DMS53 treated with DMSO at 0.1 percent for 48 hours (cell line): ENCODE results near the gene PPIL1.

Experiments used
- DNase-seq: peaks from one replicate; lab custom pipeline; 2025; ENCODE audit not compliant: unreplicated experiment; lab: John Stamatoyannopoulos, UW

The PPIL1 gene

DNA sequence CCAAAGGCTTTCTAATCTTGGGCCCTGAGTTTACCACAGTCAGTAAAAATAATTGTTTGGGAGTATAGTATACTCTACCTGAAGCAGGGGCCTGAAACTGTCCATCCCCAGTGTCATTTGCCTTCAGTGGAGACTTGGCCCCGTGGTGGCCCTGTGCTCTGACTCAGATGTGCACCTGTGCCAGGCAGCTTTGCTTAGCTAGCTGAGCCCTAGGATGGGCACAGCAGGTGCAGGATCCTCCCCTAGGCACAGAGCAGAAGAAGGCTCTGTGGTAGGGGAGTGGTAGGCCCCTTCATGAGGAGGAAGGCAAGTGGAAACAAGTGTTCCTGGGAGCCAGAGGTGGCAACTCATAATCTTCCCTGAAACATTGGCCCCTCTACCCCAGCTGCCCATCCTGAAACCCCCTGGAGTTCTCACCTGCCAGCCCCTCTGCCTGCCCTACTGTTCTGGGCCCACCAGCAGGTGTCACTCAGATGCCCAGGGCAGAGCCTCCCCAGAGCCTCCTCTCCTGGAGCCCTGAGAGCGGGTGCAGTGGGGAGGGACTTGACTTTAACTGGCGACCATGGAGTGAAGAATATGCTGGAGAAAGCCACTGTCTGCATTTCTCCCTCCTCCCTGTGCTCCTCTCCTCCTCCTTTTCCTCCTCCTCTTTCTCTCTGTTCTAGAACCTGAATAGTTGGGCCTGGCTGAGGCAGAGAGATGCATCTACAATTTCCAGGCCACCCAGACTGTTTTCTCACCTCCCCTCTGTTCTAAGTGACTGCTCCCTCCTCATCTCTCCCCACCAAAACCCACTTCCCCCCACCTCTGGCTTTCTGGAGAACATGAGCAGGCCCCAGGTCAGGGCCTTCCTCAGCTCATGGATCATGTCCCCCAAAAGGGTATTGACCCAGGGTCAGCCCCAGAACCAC, 38.2 kb downstream of the PPIL1 start:
- DNase-seq = no peak

DNA sequence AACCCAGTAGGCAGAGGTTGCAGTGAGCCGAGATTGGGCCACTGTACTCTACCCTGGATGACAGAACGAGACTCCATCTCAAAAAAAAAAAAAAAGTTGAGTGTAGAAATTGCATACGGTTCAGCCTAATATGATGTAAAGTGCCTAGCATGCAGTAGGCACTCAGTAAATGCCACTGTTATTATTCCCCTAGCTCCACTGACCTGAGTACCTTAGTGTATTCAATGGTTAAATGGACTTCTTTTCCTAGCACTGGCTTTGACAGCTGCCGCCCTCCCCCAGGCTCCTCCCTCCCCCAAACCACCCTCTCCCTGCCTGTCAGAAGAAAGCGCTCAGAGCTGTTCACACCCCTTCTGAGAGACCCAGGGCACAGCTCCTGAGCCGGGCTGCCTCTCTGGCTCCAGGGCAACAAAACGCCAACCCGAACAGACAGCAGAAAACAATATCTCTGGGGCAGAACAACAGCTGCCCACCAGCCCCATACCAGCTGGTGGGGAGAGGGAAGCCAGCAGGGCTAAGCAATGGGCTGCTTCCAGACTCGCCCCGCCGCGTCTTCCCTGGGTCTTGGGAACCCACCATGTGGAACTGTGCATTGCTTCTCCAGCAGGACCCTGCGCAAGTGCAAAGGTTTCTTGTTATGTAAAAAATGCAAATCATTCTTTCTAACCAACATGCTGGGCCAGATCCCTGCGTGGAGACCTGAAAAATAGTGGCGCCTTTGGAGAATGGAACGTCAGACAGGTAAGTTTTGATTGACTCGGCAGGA, 39.8 kb downstream of the PPIL1 start:
- no peak for DNase-seq

DNA sequence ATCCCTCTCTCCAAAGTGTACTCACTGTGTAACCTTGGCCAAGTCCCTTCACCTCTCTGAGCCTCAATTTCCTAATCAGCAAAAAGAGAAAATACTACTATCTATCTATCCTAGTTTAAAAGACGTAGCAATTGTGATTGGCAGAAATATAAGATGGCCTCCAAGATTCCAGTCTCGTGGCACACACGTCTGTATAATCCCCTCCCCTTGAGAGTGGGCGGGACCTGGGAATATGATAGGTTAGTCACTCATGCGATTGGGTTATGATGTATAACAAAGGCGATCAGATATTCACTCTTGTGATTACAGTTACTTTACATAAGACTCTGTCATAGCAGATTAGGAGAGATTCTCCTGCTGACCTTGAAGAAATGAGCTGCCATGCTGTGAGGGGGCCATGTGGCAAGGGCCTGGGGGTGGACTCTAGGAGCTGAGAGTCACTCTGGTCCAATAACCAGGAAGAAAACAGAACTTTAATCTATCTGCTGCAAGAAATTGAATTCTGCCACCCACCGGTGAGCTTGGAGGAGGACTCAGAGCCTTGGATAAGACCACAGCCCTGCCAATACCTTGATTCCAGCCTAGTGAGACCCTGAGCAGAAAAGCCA, 41.3 kb downstream of the PPIL1 start:
- no peak for DNase-seq

DNA sequence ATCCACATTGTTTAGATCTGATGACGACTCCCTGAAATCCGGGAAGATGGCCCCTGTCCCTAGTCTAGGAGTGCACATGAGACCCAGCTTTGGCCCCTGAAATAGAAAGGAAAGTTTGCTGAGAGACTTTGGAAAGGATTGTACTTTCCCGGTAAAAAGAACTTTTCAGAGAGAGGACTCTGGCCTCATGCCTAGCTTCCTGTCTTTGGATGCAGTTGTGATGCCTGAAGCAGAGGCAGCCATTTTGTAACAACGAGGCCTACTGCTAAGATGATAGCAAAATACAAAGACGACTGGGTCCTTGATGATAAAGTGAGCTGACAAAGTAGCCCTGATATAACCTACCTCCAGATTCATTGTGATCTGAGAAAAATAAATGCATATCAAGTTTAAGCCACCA, 42.3 kb downstream of the PPIL1 start:
- DNase-seq = no peak

DNA sequence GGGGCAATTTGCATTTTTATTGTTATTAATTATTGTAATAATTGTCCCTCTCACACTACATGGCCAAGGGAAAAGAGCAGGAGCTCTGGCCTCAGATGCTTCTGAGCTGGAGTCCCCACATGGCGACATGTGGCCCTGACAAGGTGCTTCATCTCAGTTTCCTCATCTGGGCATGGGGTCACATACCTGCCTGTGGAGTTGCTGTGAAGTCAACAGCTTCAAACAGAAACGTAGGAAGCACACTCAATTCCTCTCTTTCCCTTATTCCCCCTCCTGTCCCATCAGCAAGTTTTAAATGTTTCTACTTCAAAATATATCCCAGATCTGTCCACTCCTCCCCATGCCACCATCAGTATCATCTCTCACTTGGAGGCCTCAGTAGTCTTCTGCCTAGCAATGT, 44.0 kb downstream of the PPIL1 start:
- DNase-seq = no peak

DNA sequence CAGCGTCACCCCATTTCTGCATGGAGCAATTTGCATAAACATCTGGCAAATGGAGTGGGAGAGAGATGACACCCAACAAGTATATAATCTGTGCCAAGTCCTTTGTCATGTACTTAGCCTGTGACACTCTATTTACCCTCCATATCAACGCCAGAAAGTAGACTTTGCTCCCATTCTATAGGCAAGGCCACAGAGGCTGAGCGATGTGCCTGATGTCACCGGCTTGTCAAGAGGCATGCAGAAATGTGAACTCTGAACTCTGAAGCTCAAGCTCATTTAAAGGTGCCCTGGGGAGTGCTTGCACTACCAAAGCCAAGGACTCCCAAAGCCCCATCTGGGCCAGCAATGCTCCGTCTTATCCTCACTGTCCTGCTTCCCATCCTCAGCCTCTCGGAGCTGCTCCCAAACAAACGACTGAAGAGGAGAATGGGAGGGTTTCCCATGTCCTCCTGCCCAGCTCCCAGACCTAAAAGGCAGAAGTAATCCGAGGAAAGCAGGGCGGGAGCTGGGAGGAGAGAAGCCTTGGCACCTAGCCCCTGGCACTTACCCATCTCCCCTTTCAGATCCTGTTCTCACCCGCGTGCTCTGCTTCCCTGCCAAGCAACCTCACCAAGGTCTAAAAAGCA, 44.6 kb downstream of the PPIL1 start:
- peak; percentile 11 for DNase-seq

DNA sequence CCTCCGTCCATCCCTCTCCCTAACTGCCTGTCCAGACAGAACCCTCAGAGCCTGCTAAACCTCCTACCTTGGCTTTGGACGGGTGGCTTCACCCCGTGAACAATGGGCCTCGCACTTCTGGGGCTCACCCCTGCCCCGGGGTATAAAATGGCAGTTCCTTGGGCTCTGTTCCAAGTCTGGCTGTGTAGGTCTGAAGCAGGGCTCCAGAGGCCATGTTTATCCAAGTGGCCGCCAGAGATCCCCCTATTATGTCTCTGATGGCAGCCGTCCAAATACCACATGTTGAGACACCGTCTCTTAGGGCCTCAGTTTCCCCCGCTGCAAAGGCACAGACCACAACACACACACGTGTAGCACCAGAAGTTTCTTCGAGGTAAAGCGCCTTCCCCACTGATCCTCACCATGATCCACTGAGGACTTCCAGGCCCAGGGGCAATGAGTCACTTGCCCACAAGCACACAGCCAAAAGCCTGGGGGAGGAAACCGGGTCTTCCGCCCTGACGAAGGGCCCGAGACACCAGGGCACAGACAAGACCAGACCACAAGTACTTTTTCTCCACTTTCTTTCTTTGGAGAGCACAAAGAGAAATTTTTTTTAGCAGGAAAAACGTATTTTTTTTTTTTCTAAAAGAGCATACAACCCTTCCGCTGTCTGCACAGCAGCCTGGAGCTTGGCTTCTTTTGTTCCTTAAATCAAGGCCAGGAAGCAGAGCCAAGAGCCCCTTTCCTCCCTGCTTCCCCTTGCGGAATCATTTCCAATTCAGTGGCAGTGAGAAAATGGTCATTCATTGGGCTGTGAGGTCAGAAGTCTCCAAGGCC, 47.1 kb downstream of the PPIL1 start:
- no peak for DNase-seq

DNA sequence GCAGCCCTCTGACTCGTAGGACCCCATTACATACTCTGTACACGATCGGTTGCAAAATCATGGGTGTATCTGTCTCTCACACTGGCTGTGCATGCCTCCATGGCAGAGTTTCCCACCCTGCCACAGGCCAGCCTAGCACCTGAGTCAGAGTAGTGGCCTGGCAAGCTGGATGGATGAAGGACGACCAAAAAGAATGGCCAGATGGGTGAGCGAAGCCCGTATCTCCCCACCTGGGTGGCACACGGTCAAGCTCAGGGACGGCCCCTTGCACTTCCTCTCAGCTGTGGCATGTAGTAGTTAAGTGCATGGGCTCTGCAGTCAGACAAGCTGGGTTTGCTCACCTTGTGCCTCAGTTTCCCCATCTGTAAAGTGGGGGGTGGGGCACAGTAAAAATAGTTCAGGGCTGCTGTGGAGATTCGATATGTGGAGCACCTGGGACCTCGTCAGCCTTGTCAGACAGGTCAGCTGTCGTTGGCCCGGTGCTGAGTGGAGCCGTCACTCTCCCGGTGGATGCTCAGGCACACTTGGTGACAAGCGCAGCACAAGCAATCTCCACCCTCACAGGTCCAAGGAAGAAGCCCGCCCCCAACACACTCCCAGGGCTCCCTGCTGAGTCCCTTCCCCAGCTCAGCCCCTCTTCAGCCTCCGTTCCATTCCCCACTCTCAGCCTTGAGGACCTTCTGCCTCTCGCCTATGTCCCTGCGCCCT, 47.9 kb downstream of the PPIL1 start:
- DNase-seq = no peak

DNA sequence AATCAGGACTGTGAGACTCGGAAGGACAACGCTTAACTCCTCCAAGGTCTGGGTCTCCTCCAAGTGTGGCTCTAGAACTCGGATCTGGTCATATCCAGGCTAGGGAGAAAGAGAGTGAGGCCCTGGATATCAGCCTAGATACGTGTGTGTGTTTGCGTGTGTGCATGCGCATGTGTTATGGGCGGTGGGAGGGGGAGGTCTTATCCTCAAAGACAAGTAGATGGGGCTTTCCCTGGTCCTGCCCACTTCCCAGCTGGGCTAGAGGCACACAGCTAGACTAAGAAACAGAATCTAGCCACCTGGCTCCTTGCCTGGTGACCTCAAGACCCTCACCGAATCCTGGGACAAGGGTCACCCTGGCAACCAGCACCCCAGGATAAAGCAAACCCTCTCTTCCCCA, 48.6 kb downstream of the PPIL1 start:
- no peak for DNase-seq

DNA sequence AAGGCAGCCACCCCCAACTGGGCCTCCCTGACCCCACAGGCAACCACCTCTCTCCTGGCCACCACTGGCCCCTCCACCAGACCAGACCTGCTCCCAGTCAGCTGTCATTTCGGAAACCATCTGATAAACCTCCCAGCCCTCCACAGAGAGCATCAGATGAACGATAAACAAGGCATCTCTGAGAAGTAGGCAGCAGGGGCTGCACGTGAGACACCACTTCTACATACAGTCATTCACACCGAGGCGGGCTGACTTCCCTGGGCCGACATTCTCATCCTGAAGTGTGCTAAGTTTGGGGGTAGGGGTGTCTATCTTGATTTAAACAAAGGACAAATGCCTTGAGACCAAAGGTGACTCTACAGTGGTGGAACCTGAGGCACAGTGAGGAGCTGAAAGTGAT, 49.2 kb downstream of the PPIL1 start:
- DNase-seq = no peak

DNA sequence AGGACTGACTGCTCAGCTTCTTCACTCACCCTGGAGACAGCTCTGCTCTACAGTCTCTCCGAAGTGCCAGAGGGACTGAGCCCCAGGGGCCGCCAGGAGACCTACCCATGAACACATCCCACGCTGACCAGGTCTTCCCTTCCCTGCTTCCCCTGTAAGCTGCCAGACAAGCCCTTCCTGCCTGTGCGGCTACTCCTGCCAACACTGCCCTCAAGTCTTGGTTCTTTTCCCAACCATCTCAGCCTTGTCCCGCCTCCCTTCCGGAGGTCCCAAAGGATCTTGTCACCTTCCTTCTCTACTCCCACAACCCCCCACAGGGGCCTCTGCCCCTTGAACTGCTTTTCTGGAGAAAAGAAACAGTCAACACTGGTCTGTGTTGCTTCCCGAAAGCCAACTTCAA, 50.4 kb downstream of the PPIL1 start:
- no peak for DNase-seq

DNA sequence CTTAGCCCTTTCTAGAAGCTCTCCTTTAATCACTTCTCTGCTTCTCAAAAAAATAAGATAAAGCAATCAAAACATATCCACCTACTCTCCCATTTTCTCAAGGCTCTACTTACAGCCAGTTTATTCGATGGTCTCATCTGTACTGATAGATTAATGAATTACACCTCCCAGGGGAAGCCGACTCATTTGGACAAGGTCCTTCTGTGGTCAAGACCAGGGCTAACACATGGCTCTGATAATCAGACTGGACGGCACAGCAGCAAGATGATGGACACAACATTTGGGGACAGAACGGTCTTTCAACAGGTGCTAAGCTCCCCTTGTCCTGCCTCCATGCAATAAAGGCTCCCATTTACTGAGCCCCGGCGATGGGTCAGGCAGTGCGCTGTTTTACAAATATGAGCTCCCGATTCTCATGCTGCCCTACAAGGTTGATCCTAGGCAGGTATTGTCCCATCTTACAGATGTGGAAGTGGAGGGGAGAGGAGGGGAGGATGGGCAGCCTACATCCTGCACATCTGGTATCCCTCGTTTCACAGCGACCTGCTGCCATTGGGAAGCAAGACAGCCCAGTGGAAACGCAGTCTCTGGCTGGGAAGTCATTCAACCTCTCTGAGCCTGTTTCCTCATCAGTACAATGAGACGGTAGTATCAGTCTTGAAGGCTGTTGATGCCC, 51.0 kb downstream of the PPIL1 start:
- DNase-seq = no peak

DNA sequence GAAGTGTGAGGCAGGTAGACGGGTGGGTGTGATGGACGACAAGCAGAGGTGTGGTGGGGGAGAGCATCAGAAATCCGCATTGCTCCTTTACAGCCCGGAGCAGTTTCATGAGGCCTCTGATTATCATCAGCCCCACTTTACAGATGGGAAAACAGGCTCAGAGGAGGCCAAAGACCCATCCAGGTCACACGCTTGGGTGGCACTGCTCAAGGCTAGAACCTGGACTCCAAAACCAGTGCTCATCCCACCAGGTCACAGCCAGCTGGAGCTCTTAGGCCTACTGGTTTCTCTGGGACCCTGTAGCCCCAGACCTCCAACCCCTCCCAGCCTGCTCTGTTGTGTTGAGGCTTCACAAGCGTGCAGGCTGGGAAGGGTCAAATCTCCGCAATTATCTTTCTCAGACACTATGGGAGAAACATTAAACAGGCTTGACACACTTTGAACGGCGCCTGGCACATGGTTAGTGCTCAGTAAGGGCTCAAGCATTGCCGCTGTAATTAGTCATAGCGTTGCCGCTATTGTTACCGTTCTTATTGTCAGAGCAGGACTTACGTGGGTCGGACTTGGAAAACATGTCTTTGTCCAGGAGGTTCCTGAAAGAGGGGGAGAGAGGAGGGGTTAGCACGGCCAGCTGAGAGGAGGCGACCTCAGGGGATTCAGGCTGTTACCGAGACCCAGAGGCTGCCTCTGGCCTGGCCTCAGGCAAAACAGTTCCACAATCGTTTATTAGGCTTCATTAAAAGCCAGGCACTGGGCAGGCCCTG, 51.9 kb downstream of the PPIL1 start:
- DNase-seq = no peak

DNA sequence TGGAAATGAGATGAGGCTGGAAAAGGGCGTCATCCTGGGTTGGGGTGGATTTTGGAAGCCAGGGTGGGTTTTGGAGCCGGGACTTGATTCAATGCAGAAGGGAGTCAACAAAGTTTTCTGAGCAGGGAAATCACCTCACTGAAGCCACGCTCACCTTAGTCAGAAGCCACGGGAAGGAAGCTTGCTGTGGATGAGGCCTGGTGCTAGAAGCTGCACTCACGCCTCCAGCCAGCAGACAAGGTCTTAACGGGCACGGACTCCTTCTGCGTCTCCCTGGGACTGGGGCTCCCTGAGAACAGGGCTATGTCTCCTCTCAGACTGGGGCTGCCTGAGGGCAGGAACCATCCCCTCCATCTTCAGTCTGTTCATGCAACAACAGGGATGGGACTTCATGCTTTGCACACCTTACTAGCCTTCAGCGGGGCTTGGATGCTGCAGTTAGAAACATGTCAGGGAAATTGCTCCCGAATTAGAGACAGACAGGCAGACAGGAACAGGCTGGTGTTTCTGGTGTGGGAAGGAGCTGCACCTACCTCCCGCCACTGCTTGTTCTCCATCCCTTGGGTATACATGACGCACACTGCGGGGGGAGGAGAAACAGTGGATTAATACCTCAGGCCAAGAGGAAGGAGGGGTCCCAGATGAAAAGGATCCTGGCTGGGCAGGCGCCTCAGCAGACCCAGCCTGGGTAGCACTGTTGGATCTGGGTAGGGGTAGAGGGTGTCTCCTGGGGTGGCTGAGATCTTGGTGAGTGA, 52.8 kb downstream of the PPIL1 start:
- no peak for DNase-seq

DNA sequence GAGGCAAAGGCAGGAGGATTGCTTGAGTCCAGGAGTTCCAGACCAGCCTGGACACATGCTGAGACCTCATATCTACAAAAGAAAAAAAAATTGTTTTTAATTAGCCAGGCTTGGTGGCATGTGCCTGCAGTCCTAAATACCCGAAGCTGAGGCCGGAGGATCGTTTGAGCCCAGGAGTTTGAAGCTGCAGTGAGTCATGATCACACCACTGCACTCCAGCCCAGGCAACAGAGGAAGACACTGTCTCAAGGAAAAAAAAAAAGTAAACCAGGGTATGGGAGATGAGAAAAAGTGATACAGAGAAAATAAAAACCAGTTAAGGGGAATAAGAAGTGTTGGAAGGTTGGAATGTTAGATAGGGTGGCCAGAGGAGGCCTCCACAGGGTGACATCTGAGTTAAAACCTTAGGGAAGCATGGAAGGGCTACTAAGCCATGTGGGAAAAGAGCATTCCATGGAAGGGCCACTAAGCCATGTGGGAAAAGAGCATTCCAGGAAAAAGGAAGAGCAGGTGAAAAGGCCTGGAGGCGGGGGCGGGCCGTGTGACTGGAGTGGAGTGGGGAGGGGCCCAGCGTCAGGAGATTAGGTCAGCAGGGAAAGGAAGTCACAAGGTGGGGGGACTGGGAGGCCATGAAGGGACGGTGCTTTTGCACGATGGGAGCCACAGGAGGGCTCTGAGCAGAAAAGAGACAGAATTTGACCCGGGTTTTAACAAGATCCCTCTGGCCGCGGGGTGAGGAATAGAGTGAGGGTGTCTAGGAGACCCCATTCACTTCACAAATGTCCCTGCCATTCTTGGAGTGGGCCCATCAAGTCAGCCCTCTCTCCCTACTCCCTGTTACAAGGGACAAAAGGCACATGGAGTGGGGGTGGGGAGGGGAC, 53.7 kb downstream of the PPIL1 start:
- no peak for DNase-seq

DNA sequence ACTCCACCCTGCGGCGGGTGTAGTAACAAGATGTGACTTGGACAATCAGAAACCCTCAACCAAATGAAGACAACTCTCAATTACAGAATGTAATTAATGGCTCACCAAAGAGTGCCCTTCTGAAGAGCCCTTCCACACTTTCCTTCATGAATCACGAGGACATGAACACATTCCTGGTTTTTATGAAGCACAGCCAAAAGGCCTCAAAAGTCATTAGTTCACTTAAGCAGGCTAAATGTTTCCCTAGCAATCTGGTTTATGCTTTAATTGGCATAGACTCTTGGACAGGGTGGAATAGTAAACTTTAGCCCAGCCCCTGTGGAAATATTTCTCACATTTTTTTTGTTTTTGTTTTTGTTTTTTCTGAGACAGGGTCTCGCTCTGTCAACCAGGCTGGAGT, 55.8 kb downstream of the PPIL1 start:
- DNase-seq = no peak

DNA sequence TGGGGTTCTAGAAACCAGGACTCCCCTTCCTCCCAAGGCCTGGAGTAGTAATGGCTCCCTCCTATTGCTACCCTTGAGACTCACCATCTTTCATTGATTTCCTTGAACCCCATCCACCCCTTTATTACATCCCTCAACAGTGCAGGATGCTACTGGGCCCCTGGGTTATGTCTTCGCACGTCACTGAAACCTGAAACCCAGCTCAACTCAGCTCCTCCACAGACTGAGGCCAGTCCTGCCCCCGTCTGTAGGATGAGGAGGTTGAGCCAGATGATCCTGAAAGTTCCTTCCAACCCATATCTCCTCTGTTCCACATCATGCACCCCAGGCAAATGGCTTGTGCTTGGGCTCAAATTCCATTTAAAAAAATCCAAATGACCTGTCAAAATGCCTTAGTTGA, 56.8 kb downstream of the PPIL1 start:
- no peak for DNase-seq
